Measurements from ENCODE around the gene RBM38.

RBM38 gene

DNA sequence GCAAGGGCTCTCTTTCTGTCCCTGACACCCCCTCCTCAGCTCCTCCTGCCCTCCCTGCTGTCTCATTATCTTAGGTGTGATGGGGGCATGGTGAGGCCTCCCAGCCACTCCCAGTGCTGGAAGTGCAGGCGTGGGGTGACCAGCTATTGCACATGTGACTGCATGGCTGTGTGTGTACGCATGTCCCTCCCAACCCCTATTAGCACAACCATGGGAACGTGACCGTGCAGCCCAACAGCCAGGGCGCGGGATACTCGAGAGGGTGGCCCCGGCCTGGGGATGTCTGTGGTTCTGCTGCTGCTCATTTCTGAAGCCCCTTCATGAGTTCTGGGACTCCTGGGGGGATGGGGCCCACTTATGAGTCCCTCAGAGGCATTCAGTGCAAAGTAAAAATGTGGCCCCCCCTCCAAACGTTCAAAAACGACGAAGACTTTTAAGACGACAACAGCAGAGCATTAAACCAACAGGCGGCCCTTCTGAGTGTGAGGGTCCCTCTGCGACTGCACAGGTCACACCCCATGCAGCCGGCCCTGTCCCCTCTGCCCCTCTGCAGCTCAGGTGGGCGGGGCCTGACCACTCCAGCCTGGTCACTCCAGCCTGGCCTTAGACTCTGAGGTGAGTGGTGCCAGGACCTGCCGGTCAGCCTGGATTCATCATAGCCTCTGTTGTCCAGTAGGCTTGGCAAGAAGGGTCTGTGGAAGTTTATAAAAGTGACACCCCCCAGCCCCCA lies 51.1 kb downstream of the RBM38 start:
- DNase-seq (ENCODE audit: low read depth), result no peak
- TF ChIP-seq, protein P1, sequence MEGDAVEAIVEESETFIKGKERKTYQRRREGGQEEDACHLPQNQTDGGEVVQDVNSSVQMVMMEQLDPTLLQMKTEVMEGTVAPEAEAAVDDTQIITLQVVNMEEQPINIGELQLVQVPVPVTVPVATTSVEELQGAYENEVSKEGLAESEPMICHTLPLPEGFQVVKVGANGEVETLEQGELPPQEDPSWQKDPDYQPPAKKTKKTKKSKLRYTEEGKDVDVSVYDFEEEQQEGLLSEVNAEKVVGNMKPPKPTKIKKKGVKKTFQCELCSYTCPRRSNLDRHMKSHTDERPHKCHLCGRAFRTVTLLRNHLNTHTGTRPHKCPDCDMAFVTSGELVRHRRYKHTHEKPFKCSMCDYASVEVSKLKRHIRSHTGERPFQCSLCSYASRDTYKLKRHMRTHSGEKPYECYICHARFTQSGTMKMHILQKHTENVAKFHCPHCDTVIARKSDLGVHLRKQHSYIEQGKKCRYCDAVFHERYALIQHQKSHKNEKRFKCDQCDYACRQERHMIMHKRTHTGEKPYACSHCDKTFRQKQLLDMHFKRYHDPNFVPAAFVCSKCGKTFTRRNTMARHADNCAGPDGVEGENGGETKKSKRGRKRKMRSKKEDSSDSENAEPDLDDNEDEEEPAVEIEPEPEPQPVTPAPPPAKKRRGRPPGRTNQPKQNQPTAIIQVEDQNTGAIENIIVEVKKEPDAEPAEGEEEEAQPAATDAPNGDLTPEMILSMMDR (IDR thresholded peaks at IDR 0.05; ENCODE audit: insufficient read depth, low read depth, low read length, missing control alignments), result no peak
- H3K4me3 ChIP-seq (ENCODE audit: low read depth, low read length), result no peak overlapping the region

DNA sequence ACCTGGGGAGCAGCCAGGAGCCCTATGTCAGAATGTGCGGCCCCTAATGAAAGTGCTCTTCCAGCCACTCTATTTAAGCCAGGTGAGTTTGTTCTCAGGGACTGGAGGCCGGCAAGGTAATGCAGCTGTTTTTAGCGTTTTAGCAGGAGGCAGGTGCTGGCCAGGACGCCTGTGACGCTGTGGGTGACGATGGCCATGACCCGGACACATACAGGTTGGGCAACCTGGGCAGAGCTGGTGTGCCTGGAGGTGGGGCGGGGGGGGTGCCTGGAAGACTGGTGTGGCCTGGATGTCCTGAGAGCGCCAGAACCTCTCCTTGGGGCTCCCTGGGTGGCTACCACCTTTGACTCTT lies 51.7 kb downstream of the RBM38 start:
- no peak for DNase-seq (ENCODE audit: low read depth)
- no peak overlapping the region for H3K4me3 ChIP-seq (ENCODE audit: low read depth, low read length)
- TF ChIP-seq, protein P1 (IDR thresholded peaks at IDR 0.05; ENCODE audit: insufficient read depth, low read depth, low read length, missing control alignments), result no peak

DNA sequence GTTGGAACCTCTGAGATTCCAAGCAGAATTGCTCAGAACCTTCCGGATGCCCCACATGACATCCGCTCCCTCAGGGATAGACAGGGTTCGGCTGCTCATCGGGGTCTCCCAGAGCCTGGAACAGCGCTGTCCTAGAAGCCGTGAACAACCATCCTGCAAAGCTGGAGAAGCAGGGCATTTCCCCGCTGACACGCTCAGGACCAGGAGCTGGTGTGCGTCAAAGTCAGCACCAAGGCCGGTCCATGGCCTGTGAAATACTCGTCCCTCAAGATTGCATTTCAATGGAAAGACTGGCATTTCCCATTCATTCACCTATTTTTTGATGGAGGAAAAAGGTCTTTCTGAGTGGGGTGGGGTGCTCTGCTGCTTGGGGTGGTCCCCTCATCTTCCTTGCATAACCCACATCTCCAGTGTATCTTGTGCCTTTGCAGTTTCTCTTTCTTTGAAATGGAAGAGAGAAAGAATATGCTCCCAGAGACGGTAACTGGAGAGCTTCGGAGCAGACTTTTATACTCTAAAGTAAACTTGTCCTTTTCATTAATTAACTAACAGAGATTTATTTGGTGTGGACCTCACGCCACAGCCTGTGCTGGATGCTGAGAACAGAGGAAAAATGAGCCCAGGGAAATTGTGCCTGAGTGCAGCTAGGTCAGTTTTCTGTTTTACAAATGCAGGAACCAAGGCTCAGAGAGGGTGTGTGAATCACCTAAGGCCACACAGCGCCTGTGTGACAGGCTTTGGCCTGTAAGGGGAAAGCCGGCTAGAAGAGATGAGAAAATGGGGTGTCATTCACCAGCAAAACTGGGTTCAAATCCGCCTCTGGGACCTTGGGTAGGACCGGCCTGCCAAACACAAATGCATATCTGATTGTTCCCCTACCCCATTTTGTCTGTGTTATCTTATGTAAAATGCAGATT lies 52.4 kb downstream of the RBM38 start:
- H3K4me3 ChIP-seq (ENCODE audit: low read depth, low read length), result no peak overlapping the region
- TF ChIP-seq, protein P1 (IDR thresholded peaks at IDR 0.05; ENCODE audit: insufficient read depth, low read depth, low read length, missing control alignments), result no peak
- DNase-seq (ENCODE audit: low read depth), result no peak

DNA sequence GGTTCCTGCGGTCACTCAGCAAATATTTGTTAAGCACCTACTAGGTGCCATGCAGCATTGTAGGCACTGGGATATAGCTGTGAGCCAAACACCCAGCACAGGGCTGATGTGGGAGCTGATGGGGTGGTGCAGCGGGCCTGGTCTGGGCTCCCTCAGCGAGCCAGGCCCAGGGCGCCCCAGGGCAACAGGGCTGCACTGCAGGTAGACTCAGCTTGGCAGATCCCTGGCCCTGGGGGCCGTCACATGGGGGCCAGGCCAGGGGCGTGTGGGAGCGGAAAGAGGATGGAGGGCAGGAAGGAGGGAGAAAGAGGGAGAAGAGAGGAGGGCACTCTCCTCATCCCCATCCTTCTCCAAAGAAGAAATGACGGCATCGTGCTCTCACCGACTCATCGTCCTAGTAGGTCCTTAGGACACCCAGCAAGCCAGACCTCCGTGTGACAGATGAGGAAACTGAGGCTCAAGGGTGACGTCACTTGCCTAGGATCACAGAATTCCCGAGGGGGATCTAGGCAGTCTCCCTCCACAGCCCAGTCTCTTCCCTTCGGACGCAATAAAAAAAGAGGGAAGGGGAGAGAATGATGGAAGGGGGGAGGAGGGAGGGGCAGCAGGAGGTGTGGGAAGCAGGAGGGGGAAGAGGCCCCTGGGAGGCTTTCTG lies 53.3 kb downstream of the RBM38 start:
- H3K4me3 ChIP-seq (ENCODE audit: low read depth, low read length), result no peak overlapping the region
- TF ChIP-seq, protein P1 (IDR thresholded peaks at IDR 0.05; ENCODE audit: insufficient read depth, low read depth, low read length, missing control alignments), result no peak

DNA sequence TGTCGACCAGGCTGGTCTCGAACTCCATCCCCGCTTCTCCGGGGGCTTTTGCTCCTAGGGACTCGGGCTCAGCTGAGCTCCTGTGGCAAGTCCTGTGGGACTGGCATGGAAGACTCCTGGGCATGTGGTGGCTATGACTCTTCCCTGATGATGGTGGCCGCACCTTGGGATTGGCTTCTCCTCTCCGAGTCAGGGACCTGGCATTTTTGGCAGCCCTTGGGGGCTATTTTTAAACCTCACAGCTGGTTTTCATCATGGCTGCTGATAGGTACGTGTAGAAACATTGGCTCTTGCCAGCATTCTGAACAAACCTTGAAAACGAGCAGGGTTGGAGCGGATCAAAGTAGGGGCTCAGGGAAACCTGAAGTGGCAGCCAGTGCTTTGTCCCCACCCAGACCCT lies 54.1 kb downstream of the RBM38 start:
- TF ChIP-seq, protein P1 (IDR thresholded peaks at IDR 0.05; ENCODE audit: insufficient read depth, low read depth, low read length, missing control alignments), result no peak
- no peak for DNase-seq (ENCODE audit: low read depth)

More for the DNA sequence above, 53.3 kb downstream of the RBM38 start:
- DNase-seq (ENCODE audit: low read depth), result no peak

DNA sequence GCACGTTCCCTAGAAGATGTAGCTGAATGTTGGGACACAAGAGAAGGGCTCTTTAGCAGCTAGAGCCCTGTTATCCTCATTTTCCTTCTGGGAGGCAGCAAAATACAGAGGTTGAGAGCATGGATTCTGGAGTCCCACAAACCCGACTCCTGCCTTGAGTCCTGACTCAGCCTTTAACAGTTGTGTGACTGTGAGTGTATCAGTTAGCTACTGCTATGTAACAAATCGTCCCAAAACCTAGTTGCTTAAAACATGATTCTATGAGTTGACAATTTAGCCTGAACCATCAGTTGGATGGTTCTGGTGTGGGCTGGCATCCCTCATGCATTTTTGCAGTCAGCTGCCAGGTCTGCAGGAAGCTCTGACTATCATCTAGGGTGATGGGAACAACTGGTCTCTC lies 54.6 kb downstream of the RBM38 start:
- no peak for DNase-seq (ENCODE audit: low read depth)
- TF ChIP-seq, protein P1 (IDR thresholded peaks at IDR 0.05; ENCODE audit: insufficient read depth, low read depth, low read length, missing control alignments), result no peak
- no peak overlapping the region for H3K4me3 ChIP-seq (ENCODE audit: low read depth, low read length)

More for the DNA sequence above, 54.1 kb downstream of the RBM38 start:
- H3K4me3 ChIP-seq (ENCODE audit: low read depth, low read length), result no peak overlapping the region
